Liver (tissue), 3 donors: ENCODE measurements around the gene USP46.

Experiments
- EGR1 ChIP-seq, 2 donors: IDR thresholded peaks; 2 replicates each; pipeline ENCODE4 v1.6.1; 2016 to 2018; ENCODE audit warnings: antibody characterized with exemption in 2 of 2, low read depth in 2 of 2
- GABPA ChIP-seq, 2 donors: IDR thresholded peaks in 1 of 2; conservative IDR thresholded peaks in 1 of 2; 2 replicates each; pipeline ENCODE4 v1.6.1; 2016; ENCODE audit warnings: antibody characterized with exemption in 2 of 2, mild to moderate bottlenecking in 1 of 2, moderate library complexity in 1 of 2
- HNF4G ChIP-seq: IDR thresholded peaks from 2 replicates; pipeline ENCODE4 v1.6.1; 2016; ENCODE audit warnings: antibody characterized with exemption
- NR2F2 ChIP-seq: IDR thresholded peaks from 2 replicates; pipeline ENCODE4 v1.6.1; 2016; ENCODE audit warnings: antibody characterized with exemption
- RAD21 ChIP-seq, 2 donors: IDR thresholded peaks; 2 replicates each; pipeline ENCODE4 v1.6.1; 2016; ENCODE audit warnings: antibody characterized with exemption in 2 of 2, mild to moderate bottlenecking in 2 of 2
- RXRA ChIP-seq, 2 donors: IDR thresholded peaks; 2 replicates each; pipeline ENCODE4 v1.6.1; 2017 to 2018; ENCODE audit warnings: antibody characterized with exemption in 2 of 2, mild to moderate bottlenecking in 1 of 2
- TAF1 ChIP-seq: conservative IDR thresholded peaks from 2 replicates; pipeline ENCODE4 v1.6.1; 2016; ENCODE audit warnings: antibody characterized with exemption, mild to moderate bottlenecking
- YY1 ChIP-seq: IDR thresholded peaks from 2 replicates; pipeline ENCODE4 v1.6.1; 2016; ENCODE audit warnings: antibody characterized with exemption, mild to moderate bottlenecking
- TF ChIP-seq, protein P1 (sequence below): fragments of 150-350 bp; IDR thresholded peaks from 2 replicates; pipeline ENCODE4 v1.5.1; 2017; ENCODE audit warnings: improper control_type of control experiment, low read depth, low read length; ENCODE audit not compliant: missing input control
- TF ChIP-seq, protein P2 (sequence below): IDR thresholded peaks from 2 replicates; pipeline ENCODE4 v1.6.1; 2016; ENCODE audit warnings: antibody characterized with exemption
- TF ChIP-seq, protein P3 (sequence below): IDR thresholded peaks from 2 replicates; pipeline ENCODE4 v1.6.1; 2016; ENCODE audit warnings: antibody characterized with exemption
- TF ChIP-seq, protein P4 (sequence below): IDR thresholded peaks from 2 replicates; pipeline ENCODE4 v1.6.1; 2016; ENCODE audit warnings: antibody characterized with exemption, mild to moderate bottlenecking
- donor health status: healthy.
- donor health status: healthy.

DNA sequence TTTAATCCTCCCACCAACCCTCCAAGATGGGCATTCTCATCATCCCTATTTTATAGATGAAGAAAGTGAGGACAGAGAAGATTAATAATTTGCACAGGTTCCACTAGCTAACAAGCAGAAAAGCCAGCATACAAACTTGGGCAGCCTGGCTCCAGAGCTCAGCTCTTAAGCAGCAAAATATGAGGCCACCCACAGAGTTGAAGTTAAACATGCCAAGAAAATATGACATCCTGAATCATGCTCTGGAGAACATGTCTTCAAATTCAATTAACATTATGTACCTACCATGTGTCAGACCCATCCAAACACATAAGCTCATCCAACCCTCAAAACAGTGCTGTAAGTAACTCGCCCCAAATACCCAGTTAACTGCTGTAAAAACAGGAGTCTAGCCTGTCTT is 33.9 kb downstream of the USP46 start:
- TF ChIP-seq RAD21 (IDR thresholded peaks at IDR 0.05) (no peak), TAF1 (no peak), GABPA (IDR thresholded peaks at IDR 0.05 in 1 of 2, conservative IDR thresholded peaks at IDR 0.05 in 1 of 2) (no peak), EGR1 (IDR thresholded peaks at IDR 0.05; ENCODE audit: low read depth in 2 of 2) (no peak), RXRA (IDR thresholded peaks at IDR 0.05) (no peak), NR2F2 (no peak), HNF4G (no peak), YY1 (no peak)
- TF ChIP-seq, protein P1, sequence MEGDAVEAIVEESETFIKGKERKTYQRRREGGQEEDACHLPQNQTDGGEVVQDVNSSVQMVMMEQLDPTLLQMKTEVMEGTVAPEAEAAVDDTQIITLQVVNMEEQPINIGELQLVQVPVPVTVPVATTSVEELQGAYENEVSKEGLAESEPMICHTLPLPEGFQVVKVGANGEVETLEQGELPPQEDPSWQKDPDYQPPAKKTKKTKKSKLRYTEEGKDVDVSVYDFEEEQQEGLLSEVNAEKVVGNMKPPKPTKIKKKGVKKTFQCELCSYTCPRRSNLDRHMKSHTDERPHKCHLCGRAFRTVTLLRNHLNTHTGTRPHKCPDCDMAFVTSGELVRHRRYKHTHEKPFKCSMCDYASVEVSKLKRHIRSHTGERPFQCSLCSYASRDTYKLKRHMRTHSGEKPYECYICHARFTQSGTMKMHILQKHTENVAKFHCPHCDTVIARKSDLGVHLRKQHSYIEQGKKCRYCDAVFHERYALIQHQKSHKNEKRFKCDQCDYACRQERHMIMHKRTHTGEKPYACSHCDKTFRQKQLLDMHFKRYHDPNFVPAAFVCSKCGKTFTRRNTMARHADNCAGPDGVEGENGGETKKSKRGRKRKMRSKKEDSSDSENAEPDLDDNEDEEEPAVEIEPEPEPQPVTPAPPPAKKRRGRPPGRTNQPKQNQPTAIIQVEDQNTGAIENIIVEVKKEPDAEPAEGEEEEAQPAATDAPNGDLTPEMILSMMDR: no peak
- TF ChIP-seq, protein P2, sequence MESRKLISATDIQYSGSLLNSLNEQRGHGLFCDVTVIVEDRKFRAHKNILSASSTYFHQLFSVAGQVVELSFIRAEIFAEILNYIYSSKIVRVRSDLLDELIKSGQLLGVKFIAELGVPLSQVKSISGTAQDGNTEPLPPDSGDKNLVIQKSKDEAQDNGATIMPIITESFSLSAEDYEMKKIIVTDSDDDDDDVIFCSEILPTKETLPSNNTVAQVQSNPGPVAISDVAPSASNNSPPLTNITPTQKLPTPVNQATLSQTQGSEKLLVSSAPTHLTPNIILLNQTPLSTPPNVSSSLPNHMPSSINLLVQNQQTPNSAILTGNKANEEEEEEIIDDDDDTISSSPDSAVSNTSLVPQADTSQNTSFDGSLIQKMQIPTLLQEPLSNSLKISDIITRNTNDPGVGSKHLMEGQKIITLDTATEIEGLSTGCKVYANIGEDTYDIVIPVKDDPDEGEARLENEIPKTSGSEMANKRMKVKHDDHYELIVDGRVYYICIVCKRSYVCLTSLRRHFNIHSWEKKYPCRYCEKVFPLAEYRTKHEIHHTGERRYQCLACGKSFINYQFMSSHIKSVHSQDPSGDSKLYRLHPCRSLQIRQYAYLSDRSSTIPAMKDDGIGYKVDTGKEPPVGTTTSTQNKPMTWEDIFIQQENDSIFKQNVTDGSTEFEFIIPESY: no peak
- TF ChIP-seq, protein P3, sequence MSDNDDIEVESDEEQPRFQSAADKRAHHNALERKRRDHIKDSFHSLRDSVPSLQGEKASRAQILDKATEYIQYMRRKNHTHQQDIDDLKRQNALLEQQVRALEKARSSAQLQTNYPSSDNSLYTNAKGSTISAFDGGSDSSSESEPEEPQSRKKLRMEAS: no peak
- TF ChIP-seq, protein P4, sequence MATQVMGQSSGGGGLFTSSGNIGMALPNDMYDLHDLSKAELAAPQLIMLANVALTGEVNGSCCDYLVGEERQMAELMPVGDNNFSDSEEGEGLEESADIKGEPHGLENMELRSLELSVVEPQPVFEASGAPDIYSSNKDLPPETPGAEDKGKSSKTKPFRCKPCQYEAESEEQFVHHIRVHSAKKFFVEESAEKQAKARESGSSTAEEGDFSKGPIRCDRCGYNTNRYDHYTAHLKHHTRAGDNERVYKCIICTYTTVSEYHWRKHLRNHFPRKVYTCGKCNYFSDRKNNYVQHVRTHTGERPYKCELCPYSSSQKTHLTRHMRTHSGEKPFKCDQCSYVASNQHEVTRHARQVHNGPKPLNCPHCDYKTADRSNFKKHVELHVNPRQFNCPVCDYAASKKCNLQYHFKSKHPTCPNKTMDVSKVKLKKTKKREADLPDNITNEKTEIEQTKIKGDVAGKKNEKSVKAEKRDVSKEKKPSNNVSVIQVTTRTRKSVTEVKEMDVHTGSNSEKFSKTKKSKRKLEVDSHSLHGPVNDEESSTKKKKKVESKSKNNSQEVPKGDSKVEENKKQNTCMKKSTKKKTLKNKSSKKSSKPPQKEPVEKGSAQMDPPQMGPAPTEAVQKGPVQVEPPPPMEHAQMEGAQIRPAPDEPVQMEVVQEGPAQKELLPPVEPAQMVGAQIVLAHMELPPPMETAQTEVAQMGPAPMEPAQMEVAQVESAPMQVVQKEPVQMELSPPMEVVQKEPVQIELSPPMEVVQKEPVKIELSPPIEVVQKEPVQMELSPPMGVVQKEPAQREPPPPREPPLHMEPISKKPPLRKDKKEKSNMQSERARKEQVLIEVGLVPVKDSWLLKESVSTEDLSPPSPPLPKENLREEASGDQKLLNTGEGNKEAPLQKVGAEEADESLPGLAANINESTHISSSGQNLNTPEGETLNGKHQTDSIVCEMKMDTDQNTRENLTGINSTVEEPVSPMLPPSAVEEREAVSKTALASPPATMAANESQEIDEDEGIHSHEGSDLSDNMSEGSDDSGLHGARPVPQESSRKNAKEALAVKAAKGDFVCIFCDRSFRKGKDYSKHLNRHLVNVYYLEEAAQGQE: no peak
